ENCODE measurements around the gene GALNT7.

DNA sequence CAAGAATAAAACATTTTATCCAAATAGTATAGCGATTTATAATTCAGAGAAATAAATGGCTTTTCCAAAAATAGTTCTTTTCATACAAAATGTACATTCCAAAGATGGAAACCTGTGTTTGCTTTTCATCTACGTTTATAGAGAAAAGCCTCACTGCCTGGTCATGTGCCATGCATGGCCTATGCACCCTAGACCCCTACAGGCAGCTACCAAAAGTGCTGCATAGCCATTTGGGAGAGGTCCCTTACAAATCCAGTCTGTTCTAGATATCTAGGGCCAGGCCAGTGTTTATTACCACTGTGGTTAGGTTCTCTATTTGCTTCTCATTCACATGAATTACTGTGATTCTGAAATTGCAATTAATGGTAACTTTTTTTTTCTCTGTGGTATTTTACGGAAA, 148.4 kb downstream of the GALNT7 start:
- TF ChIP-seq, protein P1, sequence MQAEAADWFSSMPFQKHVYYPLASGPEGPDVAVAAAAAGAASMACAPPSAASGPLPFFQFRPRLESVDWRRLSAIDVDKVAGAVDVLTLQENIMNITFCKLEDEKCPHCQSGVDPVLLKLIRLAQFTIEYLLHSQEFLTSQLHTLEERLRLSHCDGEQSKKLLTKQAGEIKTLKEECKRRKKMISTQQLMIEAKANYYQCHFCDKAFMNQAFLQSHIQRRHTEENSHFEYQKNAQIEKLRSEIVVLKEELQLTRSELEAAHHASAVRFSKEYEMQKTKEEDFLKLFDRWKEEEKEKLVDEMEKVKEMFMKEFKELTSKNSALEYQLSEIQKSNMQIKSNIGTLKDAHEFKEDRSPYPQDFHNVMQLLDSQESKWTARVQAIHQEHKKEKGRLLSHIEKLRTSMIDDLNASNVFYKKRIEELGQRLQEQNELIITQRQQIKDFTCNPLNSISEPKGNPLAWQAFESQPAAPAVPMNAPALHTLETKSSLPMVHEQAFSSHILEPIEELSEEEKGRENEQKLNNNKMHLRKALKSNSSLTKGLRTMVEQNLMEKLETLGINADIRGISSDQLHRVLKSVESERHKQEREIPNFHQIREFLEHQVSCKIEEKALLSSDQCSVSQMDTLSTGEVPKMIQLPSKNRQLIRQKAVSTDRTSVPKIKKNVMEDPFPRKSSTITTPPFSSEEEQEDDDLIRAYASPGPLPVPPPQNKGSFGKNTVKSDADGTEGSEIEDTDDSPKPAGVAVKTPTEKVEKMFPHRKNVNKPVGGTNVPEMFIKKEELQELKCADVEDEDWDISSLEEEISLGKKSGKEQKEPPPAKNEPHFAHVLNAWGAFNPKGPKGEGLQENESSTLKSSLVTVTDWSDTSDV (CRISPR knock-in tag; IDR thresholded peaks at IDR 0.05), result no peak
- TF ChIP-seq CREM (IDR thresholded peaks at IDR 0.05), result no peak
- no peak for TF ChIP-seq CREM (CRISPR knock-in tag; IDR thresholded peaks at IDR 0.05)
- no peak for TF ChIP-seq EZH2 (conservative IDR thresholded peaks at IDR 0.05; ENCODE audit: low read depth, low read length)
- no peak for TF ChIP-seq CHD4 (IDR thresholded peaks at IDR 0.05; ENCODE audit: borderline replicate concordance, low read length)
- TF ChIP-seq, protein P2, sequence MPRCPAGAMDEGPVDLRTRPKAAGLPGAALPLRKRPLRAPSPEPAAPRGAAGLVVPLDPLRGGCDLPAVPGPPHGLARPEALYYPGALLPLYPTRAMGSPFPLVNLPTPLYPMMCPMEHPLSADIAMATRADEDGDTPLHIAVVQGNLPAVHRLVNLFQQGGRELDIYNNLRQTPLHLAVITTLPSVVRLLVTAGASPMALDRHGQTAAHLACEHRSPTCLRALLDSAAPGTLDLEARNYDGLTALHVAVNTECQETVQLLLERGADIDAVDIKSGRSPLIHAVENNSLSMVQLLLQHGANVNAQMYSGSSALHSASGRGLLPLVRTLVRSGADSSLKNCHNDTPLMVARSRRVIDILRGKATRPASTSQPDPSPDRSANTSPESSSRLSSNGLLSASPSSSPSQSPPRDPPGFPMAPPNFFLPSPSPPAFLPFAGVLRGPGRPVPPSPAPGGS (CRISPR knock-in tag; IDR thresholded peaks at IDR 0.05), result no peak
- no peak for TF ChIP-seq PHB2 (IDR thresholded peaks at IDR 0.05; ENCODE audit: partially characterized antibody)
- TF ChIP-seq MEIS1 (CRISPR knock-in tag; IDR thresholded peaks at IDR 0.05; ENCODE audit: borderline replicate concordance), result no peak
- TF ChIP-seq HNRNPK (IDR thresholded peaks at IDR 0.05; ENCODE audit: low read depth, low read length, poor library complexity, severe bottlenecking), result no peak
- TF ChIP-seq ATF3 (CRISPR knock-in tag; IDR thresholded peaks at IDR 0.05), result no peak

Measured in HepG2 (cell line).